Sigmoid colon (tissue), 7 donors: ENCODE measurements around the gene CTNNA1. TPM values are rescaled to one million over a fixed set of nuclear protein-coding genes. Genes with fewer than 3 reads are reported as not detected.

Experiments used
- DNase-seq: peaks from one replicate; pipeline ENCODE4 v3.0.0-alpha.2; 2019
- H3K27ac ChIP-seq, 4 donors: fragments of 200-600 bp; sonication (generic); one replicate each; pipeline ENCODE4 v1.5.1; 2016 to 2019; ENCODE audit warnings: mild to moderate bottlenecking in 1 of 4
- H3K27me3 ChIP-seq, 3 donors: fragments of 200-600 bp; sonication (generic); one replicate each; pipeline ENCODE4 v1.5.1; 2019; ENCODE audit warnings: mild to moderate bottlenecking in 1 of 3
- H3K36me3 ChIP-seq, 4 donors: fragments of 200-600 bp; sonication (generic); one replicate each; pipeline ENCODE4 v1.5.1; 2016 to 2019
- H3K4me1 ChIP-seq, 4 donors: fragments of 200-600 bp; sonication (generic); one replicate each; pipeline ENCODE4 v1.5.1; 2017 to 2019
- H3K4me3 ChIP-seq, 4 donors: fragments of 200-600 bp; sonication (generic); one replicate each; pipeline ENCODE4 v1.5.1; 2017 to 2019; ENCODE audit warnings: mild to moderate bottlenecking in 2 of 4, moderate library complexity in 1 of 4
- H3K9me3 ChIP-seq, 4 donors: fragments of 200-600 bp in 3 of 4; sonication (generic) in 3 of 4; one replicate each; pipeline versions ENCODE4 v1.5.1 to v1.6.1; 2013 to 2019
- CTCF ChIP-seq, 4 experiments: fragments of 450-650 bp in 3 of 4; fragments of 200-600 bp in 1 of 4; IDR thresholded peaks; one replicate each; pipeline ENCODE4 v1.5.1; 2016 to 2019; ENCODE audit warnings: antibody characterized with exemption in 4 of 4, mild to moderate bottlenecking in 3 of 4, moderate library complexity in 2 of 4
- EP300 ChIP-seq, 4 donors: sonication (generic); formaldehyde crosslinking; IDR thresholded peaks; one replicate each; pipeline ENCODE4 v1.6.1; 2017; ENCODE audit warnings: antibody characterized with exemption in 4 of 4
- POLR2A ChIP-seq, 2 donors: fragments of 450-650 bp; IDR thresholded peaks; one replicate each; pipeline ENCODE4 v1.6.1; 2016; ENCODE audit warnings: antibody characterized with exemption in 2 of 2, mild to moderate bottlenecking in 2 of 2, moderate library complexity in 2 of 2
- POLR2AphosphoS5 ChIP-seq, 4 donors: sonication (generic); formaldehyde crosslinking; IDR thresholded peaks; one replicate each; pipeline ENCODE4 v1.6.1; 2017; ENCODE audit warnings: antibody characterized with exemption in 4 of 4
- WGBS, 2 donors: extraction: QIAGEN DNeasy Blood & Tissue Kit; methylation state at CpG; one replicate each; pipeline ENCODE4 v1.1.7; 2013; 5-methylcytosine and 5-hydroxymethylcytosine counted together
- intact Hi-C: fragments of 100-400 bp; cut with DNase I; formaldehyde crosslinking; loops from one replicate; pipeline ENCODE4 v1.15.1; 2023
- polyA plus RNA-seq, 3 donors: library from polyadenylated mRNA; stranded (reverse); fragments of 200-250 nt; gene quantifications; one replicate each; pipeline ENCODE4 v1.2.3, GENCODE V29; 2013
- total RNA-seq, 4 donors: library from RNA; depleted of rRNA; stranded (reverse); fragments of >200 nt; gene quantifications; one replicate each; pipeline ENCODE4 v1.1.0, GENCODE V29; 2016
- donor health status: healthy with polysubstance abuse.
- donor health status: Bipolar disorder and iron deficiency.
- donor health status: healthy.

CTNNA1 gene
- total and polyA plus RNA-seq, 7 donors = 163 to 256 (median 188) TPM

- no peak for DNase-seq
- no peaks in the 10 kb centered on the region for H3K27me3 ChIP-seq
- H3K4me3 ChIP-seq = no peak overlapping the region
- no peak overlapping the region for H3K27ac ChIP-seq
- H3K9me3 ChIP-seq = no peaks in the 10 kb centered on the region
- WGBS, 2 donors = 90 to 95% methylated on average over 1 of the region's 1 CpG
- peaks cover 0 to 56% (median 46%) of the 10 kb centered on the region in 4 donors for H3K4me1 ChIP-seq
- peaks cover 0 to 11% (median 0%) of the 10 kb centered on the region in 4 donors for H3K36me3 ChIP-seq
- intact Hi-C loops = no loop called here
- no peak for TF ChIP-seq CTCF (IDR thresholded peaks at IDR 0.05)
- no peak for TF ChIP-seq POLR2A (IDR thresholded peaks at IDR 0.05)
- no peak for TF ChIP-seq POLR2AphosphoS5 (IDR thresholded peaks at IDR 0.05)
- no peak for TF ChIP-seq EP300 (IDR thresholded peaks at IDR 0.05)
Measured at GRCh38 chr5:138775034-138775433, 21.8 kb downstream of the CTNNA1 start.

GRCh38 chr5:138778234-138778633, 25.0 kb downstream of the CTNNA1 start:
- Histone ChIP-seq H3K4me3 (no peak overlapping the region), H3K27me3 (no peaks in the 10 kb centered on the region), H3K9me3 (no peaks in the 10 kb centered on the region), H3K27ac (no peak overlapping the region), H3K4me1 (peaks cover 0 to 29% (median 17%) of the 10 kb centered on the region in 4 donors), H3K36me3 (peaks cover 0 to 26% (median 5%) of the 10 kb centered on the region in 4 donors)
- no peak for DNase-seq
- TF ChIP-seq CTCF (IDR thresholded peaks at IDR 0.05) (no peak), POLR2A (IDR thresholded peaks at IDR 0.05) (no peak), POLR2AphosphoS5 (IDR thresholded peaks at IDR 0.05) (no peak), EP300 (IDR thresholded peaks at IDR 0.05) (no peak)
- intact Hi-C loops = no loop called here
- WGBS, 2 donors = 94 to 98% methylated on average over 11 of the region's 11 CpGs

- peaks cover 0 to 34% (median 18%) of the 10 kb centered on the region in 4 donors for H3K4me1 ChIP-seq
- TF ChIP-seq CTCF (IDR thresholded peaks at IDR 0.05) = no peak
- TF ChIP-seq EP300 (IDR thresholded peaks at IDR 0.05) = no peak
- TF ChIP-seq POLR2AphosphoS5 (IDR thresholded peaks at IDR 0.05) = no peak
- TF ChIP-seq POLR2A (IDR thresholded peaks at IDR 0.05) = no peak
- WGBS, 2 donors = 93 to 95% methylated on average over 7 of the region's 7 CpGs
- intact Hi-C loops = no loop called here
- H3K27me3 ChIP-seq = no peaks in the 10 kb centered on the region
- no peak overlapping the region for H3K4me3 ChIP-seq
- peaks cover 0 to 19% (median 6%) of the 10 kb centered on the region in 4 donors for H3K36me3 ChIP-seq
- H3K9me3 ChIP-seq = no peaks in the 10 kb centered on the region
- DNase-seq = no peak
- peak overlapping the region in 1 of 4 donors; percentile 25 for H3K27ac ChIP-seq
Measured at GRCh38 chr5:138783976-138784375, 30.8 kb downstream of the CTNNA1 start.

GRCh38 chr5:138784590-138784989, 31.4 kb downstream of the CTNNA1 start:
- TF ChIP-seq CTCF (IDR thresholded peaks at IDR 0.05) (no peak), EP300 (IDR thresholded peaks at IDR 0.05) (no peak), POLR2A (IDR thresholded peaks at IDR 0.05) (no peak), POLR2AphosphoS5 (IDR thresholded peaks at IDR 0.05) (no peak)
- intact Hi-C loops = no loop called here
- 94 to 95% methylated on average over 1 of the region's 1 CpG for WGBS, 2 donors

GRCh38 chr5:138789771-138790242, 36.6 kb downstream of the CTNNA1 start:
- DNase-seq = no peak
- no peak for TF ChIP-seq POLR2A (IDR thresholded peaks at IDR 0.05)
- TF ChIP-seq CTCF (IDR thresholded peaks at IDR 0.05) = no peak
- H3K4me1 ChIP-seq = peaks cover 0 to 57% (median 40%) of the 10 kb centered on the region in 4 donors
- no peaks in the 10 kb centered on the region for H3K36me3 ChIP-seq
- no peak overlapping the region for H3K4me3 ChIP-seq
- H3K27ac ChIP-seq = no peak overlapping the region
- H3K9me3 ChIP-seq = no peaks in the 10 kb centered on the region
- H3K27me3 ChIP-seq = no peaks in the 10 kb centered on the region
- intact Hi-C loops = no loop called here

More at GRCh38 chr5:138784590-138784989, 31.4 kb downstream of the CTNNA1 start:
- Histone ChIP-seq H3K4me1 (peaks cover 0 to 34% (median 16%) of the 10 kb centered on the region in 4 donors), H3K4me3 (no peak overlapping the region), H3K36me3 (peaks cover 0 to 18% (median 6%) of the 10 kb centered on the region in 4 donors), H3K9me3 (no peaks in the 10 kb centered on the region), H3K27ac (peak overlapping the region in 1 of 4 donors; percentile 25), H3K27me3 (no peaks in the 10 kb centered on the region)
- DNase-seq = no peak
